Measurements from ENCODE around the gene HEMGN. TPM values are rescaled to one million over a fixed set of nuclear protein-coding genes. Genes with fewer than 3 reads are reported as not detected.
A peak's percentile ranks its signal among the peaks of the same experiment; 100 is the strongest.

The HEMGN gene
- total and polyA plus RNA-seq, 2 of the 13 experiments (the other 11 are each of a cell fraction or from before 2014, with no cell fraction given), result not detected

GRCh38 chr9:97921959-97922724, 15.8 kb downstream of the HEMGN start, which contains the start of gene TRMO (continued):
- TF ChIP-seq, protein P1, sequence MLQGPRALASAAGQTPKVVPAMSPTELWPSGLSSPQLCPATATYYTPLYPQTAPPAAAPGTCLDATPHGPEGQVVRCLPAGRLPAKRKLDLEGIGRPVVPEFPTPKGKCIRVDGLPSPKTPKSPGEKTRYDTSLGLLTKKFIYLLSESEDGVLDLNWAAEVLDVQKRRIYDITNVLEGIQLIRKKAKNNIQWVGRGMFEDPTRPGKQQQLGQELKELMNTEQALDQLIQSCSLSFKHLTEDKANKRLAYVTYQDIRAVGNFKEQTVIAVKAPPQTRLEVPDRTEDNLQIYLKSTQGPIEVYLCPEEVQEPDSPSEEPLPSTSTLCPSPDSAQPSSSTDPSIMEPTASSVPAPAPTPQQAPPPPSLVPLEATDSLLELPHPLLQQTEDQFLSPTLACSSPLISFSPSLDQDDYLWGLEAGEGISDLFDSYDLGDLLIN (CRISPR knock-in tag; IDR thresholded peaks at IDR 0.05; ENCODE audit: borderline replicate concordance), result no peak; the same call in 1 of the 2 replicates
- TF ChIP-seq THAP7 (CRISPR knock-in tag; IDR thresholded peaks at IDR 0.05) (peak; percentile 95), ZBTB21 (CRISPR knock-in tag; IDR thresholded peaks at IDR 0.05) (peak; percentile 99), ZNF24 (IDR thresholded peaks at IDR 0.05) (no peak), CEBPG (CRISPR knock-in tag; IDR thresholded peaks at IDR 0.05) (peak; percentile 76), PPARG (CRISPR knock-in tag; conservative IDR thresholded peaks at IDR 0.05) (peak; percentile 62; the same call in 1 of the 2 replicates), FOXK2 (IDR thresholded peaks at IDR 0.05) (no peak), HCFC1 (IDR thresholded peaks at IDR 0.05; ENCODE audit: low read depth, low read length) (no peak; the same call in 1 of the 2 replicates), ZNF468 (CRISPR knock-in tag; IDR thresholded peaks at IDR 0.05) (no peak), GFI1 (CRISPR knock-in tag; IDR thresholded peaks at IDR 0.05; ENCODE audit: borderline replicate concordance) (peak; percentile 28; the same call in 1 of the 2 replicates), ZNF513 (CRISPR knock-in tag; conservative IDR thresholded peaks at IDR 0.05) (0 out of 2 replicates have a peak, but pooled peaks have one; percentile 93), ADNP (CRISPR knock-in tag; IDR thresholded peaks at IDR 0.05) (no peak), PREB (CRISPR knock-in tag; IDR thresholded peaks at IDR 0.05) (no peak), KLF16 (CRISPR knock-in tag; IDR thresholded peaks at IDR 0.05) (peak in 1 of 2 experiments; percentile 88; a peak in 2 of 4 replicates), ATF7-NPFF (CRISPR knock-in tag; IDR thresholded peaks at IDR 0.05; ENCODE audit: low read depth) (peak; percentile 91), HDAC2 (CRISPR knock-in tag; IDR thresholded peaks at IDR 0.05) (peak; percentile 97), ZNF232 (CRISPR knock-in tag; IDR thresholded peaks at IDR 0.05; ENCODE audit: borderline replicate concordance) (peak; percentile 94; the same call in 1 of the 2 replicates), ZNF773 (CRISPR knock-in tag; IDR thresholded peaks at IDR 0.05; ENCODE audit: borderline replicate concordance) (peak; percentile 67; the same call in 1 of the 2 replicates), MAFF (IDR thresholded peaks at IDR 0.05; ENCODE audit: low read depth, low read length) (no peak), ZNF788 (CRISPR knock-in tag; IDR thresholded peaks at IDR 0.05; ENCODE audit: borderline replicate concordance) (peak; percentile 84; the same call in 1 of the 2 replicates)
